ENCODE measurements around the gene PPM1F. TPM values are rescaled to one million over a fixed set of nuclear protein-coding genes. Genes with fewer than 3 reads are reported as not detected.
"Not testable (repeated sequence)": the region's sequence is repeated elsewhere in the genome, so short reads cannot be mapped to it uniquely, and the experiment has no call there.

The PPM1F gene
- total RNA-seq, 1 donor from 2014 or later, result 51.0 TPM

GRCh38 chr22:21904250-21904789 lies 48.3 kb downstream of the PPM1F start:
- ATAC-seq, result no peak
- Histone ChIP-seq H3K4me3 (no peak overlapping the region), H3K27me3 (ENCODE audit: low read depth) (no peaks in the 10 kb centered on the region), H3K4me1 (no peaks in the 10 kb centered on the region), H3K27ac (no peak overlapping the region), H3K36me3 (no peaks in the 10 kb centered on the region), H3K9me3 (no peaks in the 10 kb centered on the region)
- no peak for TF ChIP-seq CTCF (IDR thresholded peaks at IDR 0.05)
- intact Hi-C loops (cut with DNase I), result no loop called here
- DNase-seq, result peak; percentile 21

GRCh38 chr22:21903283-21903682 lies 49.4 kb downstream of the PPM1F start:
- Histone ChIP-seq H3K9me3 (no peaks in the 10 kb centered on the region), H3K27ac (no peak overlapping the region), H3K4me3 (no peak overlapping the region), H3K27me3 (ENCODE audit: low read depth) (no peaks in the 10 kb centered on the region), H3K36me3 (no peaks in the 10 kb centered on the region), H3K4me1 (no peaks in the 10 kb centered on the region)
- TF ChIP-seq CTCF (IDR thresholded peaks at IDR 0.05), result no peak
- DNase-seq, result no peak
- intact Hi-C loops (cut with DNase I), result no loop called here
- ATAC-seq, result no peak

- Histone ChIP-seq H3K4me3 (no peak overlapping the region), H3K27ac (no peak overlapping the region), H3K4me1 (no peaks in the 10 kb centered on the region), H3K36me3 (no peaks in the 10 kb centered on the region), H3K27me3 (ENCODE audit: low read depth) (no peaks in the 10 kb centered on the region), H3K9me3 (no peaks in the 10 kb centered on the region)
- no peak for ATAC-seq
- no peak for DNase-seq
- no peak for TF ChIP-seq CTCF (IDR thresholded peaks at IDR 0.05)
- intact Hi-C loops (cut with DNase I), result no loop called here
Observed at GRCh38 chr22:21902296-21903087, 50.2 kb downstream of the PPM1F start.

- no peak for DNase-seq
- no peak for ATAC-seq
- Histone ChIP-seq H3K27me3 (ENCODE audit: low read depth) (no peaks in the 10 kb centered on the region), H3K4me3 (no peak overlapping the region), H3K4me1 (no peaks in the 10 kb centered on the region), H3K9me3 (no peaks in the 10 kb centered on the region), H3K27ac (no peak overlapping the region), H3K36me3 (no peaks in the 10 kb centered on the region)
- intact Hi-C loops (cut with DNase I), result no loop called here
- TF ChIP-seq CTCF (IDR thresholded peaks at IDR 0.05), result no peak
Observed at GRCh38 chr22:21898354-21898896, 54.2 kb downstream of the PPM1F start.

- DNase-seq, result no peak
- intact Hi-C loops (cut with DNase I), result no loop called here
- TF ChIP-seq CTCF (IDR thresholded peaks at IDR 0.05), result no peak
Observed at GRCh38 chr22:21896951-21897513, 55.6 kb downstream of the PPM1F start.

GRCh38 chr22:21896275-21896674 lies 56.4 kb downstream of the PPM1F start:
- H3K4me1 ChIP-seq; H3K4me3 ChIP-seq; H3K27me3 ChIP-seq (ENCODE audit: low read depth); H3K9me3 ChIP-seq; H3K27ac ChIP-seq; ATAC-seq; intact Hi-C loops (cut with DNase I); DNase-seq; H3K36me3 ChIP-seq: not testable (repeated sequence)

More at GRCh38 chr22:21896951-21897513, 55.6 kb downstream of the PPM1F start:
- Histone ChIP-seq H3K4me1 (no peaks in the 10 kb centered on the region), H3K4me3 (no peak overlapping the region), H3K9me3 (no peaks in the 10 kb centered on the region), H3K27me3 (ENCODE audit: low read depth) (no peaks in the 10 kb centered on the region), H3K36me3 (no peaks in the 10 kb centered on the region), H3K27ac (no peak overlapping the region)
- no peak for ATAC-seq

Measured in lower lobe of right lung (tissue), 2 donors.